ENCODE data around the gene ANO9.

Gene ANO9

GRCh38 chr11:382081-382629 is 59.7 kb downstream of the ANO9 start:
- H3K4me3 ChIP-seq (ENCODE audit: low read length), result no peak overlapping the region
- no peak for TF ChIP-seq ZNF274 (IDR thresholded peaks at IDR 0.05; ENCODE audit: low read depth, low read length)

- no peak for TF ChIP-seq ZNF274 (IDR thresholded peaks at IDR 0.05; ENCODE audit: low read depth, low read length)
- H3K4me3 ChIP-seq (ENCODE audit: low read length), result no peak overlapping the region
Observed at GRCh38 chr11:381501-382072, 60.2 kb downstream of the ANO9 start.

DNA sequence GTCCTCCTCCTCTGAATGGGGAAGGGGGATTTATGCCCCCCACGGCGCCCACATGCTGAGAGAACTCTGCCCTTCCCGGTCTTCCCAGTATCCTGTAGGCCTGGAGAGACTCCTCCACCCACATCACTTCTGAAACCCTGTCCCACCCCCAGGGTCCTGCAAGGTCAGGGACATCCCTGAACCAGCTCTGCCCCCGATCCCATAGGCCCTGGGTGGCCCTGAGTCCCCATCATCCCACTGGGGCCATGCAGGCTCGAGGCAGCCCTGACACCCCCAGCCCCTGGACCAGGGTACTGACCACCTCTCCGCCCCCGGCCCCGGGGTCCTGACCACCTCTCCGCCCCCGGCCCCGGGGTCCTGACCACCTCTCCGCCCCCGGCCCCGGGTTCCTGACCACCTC is 60.8 kb downstream of the ANO9 start:
- no peak for TF ChIP-seq ZNF274 (IDR thresholded peaks at IDR 0.05; ENCODE audit: low read depth, low read length)

DNA sequence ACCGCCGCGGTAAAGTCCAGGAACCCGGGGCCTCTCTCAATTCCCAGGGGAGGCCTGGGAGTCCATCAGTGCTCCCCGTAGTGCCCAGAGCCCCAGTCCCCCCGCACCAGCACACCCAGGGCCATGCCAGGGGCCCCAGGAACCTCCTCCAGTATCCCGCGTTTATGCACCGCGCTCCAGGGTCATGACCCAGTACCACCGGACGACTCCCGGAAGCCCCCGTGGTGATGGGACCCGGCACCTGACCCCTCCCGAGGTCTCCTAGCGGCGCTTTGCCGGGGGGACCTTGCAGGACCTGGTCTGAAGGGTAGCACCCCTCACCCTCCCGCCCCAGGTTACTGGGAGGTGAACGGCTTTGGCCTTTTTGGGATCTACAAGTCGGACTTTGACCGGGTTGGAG is 61.3 kb downstream of the ANO9 start:
- no peak overlapping the region for H3K4me3 ChIP-seq (ENCODE audit: low read length)
- TF ChIP-seq ZNF274 (IDR thresholded peaks at IDR 0.05; ENCODE audit: low read depth, low read length), result no peak

More for the DNA sequence above, 60.8 kb downstream of the ANO9 start:
- H3K4me3 ChIP-seq (ENCODE audit: low read length), result no peak overlapping the region

DNA sequence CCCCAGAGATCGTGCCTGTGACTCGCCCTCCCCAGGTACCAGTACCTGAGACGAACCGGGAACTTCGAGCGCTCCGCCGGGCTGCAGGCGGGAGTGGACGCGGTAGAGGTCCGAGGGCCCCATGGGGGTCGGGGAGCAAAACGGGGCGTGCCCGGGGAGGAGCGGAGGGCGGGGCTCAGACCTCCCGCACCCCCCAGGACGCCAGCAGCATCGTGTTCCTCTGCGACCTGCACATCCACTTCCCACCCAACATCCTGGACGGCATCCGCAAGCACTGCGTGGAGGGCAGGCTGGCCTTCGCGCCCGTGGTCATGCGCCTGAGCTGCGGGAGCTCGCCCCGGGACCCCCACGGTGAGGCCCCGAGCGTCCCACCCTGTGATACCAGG is 61.7 kb downstream of the ANO9 start:
- TF ChIP-seq ZNF274 (IDR thresholded peaks at IDR 0.05; ENCODE audit: low read depth, low read length), result no peak

DNA sequence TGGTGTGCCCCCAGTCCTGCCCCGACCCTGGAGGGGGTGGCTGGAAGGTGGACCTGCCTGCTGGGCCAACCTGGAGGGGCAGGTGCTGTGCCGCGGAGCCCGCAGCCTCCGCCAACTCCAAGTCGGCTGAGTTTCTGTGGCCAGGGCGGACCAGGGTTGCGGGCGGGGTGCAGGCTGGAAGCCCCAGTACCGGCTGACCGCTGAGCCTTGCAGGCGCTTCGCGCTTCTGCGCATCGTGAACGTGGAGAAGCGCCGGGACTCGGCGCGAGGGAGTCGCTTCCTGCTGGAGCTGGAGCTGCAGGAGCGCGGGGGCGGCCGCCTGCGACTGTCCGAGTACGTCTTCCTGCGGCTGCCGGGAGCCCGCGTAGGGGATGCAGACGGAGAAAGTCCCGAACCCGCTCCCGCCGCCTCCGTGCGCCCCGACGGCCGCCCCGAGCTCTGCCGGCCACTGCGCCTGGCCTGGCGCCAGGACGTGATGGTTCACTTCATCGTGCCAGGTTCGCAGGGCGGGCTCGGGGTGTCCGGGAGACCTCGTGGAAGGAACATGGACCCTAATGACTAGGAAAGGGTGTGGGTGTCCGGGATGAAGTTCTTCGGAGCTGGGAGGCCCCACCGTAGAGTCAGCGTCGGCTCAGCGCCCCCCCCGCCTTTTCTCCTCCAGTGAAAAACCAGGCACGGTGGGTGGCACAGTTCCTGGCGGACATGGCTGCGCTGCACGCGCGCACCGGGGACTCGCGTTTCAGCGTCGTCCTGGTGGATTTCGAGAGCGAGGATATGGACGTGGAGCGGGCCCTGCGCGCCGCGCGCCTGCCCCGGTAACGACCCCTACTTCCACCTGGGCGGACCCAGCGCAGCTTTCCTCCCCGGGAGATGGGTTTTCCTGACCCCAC is 62.4 kb downstream of the ANO9 start:
- no peak for TF ChIP-seq ZNF274 (IDR thresholded peaks at IDR 0.05; ENCODE audit: low read depth, low read length)
- no peak overlapping the region for H3K4me3 ChIP-seq (ENCODE audit: low read length)

More for the DNA sequence above, 61.7 kb downstream of the ANO9 start:
- no peak overlapping the region for H3K4me3 ChIP-seq (ENCODE audit: low read length)

GRCh38 chr11:377883-378500 is 63.8 kb downstream of the ANO9 start:
- no peak overlapping the region for H3K4me3 ChIP-seq (ENCODE audit: low read length)
- no peak for TF ChIP-seq ZNF274 (IDR thresholded peaks at IDR 0.05; ENCODE audit: low read depth, low read length)

GRCh38 chr11:377174-377865 is 64.5 kb downstream of the ANO9 start:
- TF ChIP-seq ZNF274 (IDR thresholded peaks at IDR 0.05; ENCODE audit: low read depth, low read length), result no peak
- H3K4me3 ChIP-seq (ENCODE audit: low read length), result no peak overlapping the region

DNA sequence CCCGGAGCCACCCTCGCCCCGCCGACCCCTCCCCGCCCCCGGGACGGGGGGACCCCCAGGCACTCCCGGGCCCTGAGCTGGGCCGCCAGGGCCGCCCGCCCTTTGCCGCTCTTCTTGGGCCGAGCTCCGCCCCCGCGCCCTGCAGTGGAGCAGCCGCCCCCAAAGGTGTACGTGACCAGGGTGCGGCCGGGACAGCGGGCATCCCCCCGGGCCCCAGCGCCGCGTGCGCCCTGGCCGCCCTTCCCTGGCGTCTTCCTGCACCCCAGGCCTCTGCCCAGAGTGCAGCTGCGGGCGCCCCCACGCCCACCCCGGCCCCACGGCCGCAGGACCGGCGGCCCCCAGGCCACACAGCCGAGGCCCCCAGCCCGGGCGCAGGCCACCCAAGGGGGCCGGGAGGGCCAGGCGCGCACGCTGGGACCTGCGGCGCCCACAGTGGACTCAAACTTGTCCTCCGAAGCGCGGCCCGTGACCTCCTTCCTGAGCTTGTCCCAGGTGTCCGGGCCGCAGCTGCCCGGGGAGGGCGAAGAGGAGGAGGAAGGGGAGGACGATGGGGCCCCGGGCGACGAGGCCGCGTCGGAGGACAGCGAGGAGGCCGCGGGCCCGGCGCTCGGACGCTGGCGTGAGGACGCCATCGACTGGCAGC is 65.2 kb downstream of the ANO9 start:
- no peak for TF ChIP-seq ZNF274 (IDR thresholded peaks at IDR 0.05; ENCODE audit: low read depth, low read length)
- no peak overlapping the region for H3K4me3 ChIP-seq (ENCODE audit: low read length)

- TF ChIP-seq ZNF274 (IDR thresholded peaks at IDR 0.05; ENCODE audit: low read depth, low read length), result no peak
- H3K4me3 ChIP-seq (ENCODE audit: low read length), result no peak overlapping the region
Observed at GRCh38 chr11:375065-376025, 66.5 kb downstream of the ANO9 start.

GRCh38 chr11:373716-374551 is 67.9 kb downstream of the ANO9 start:
- no peak for TF ChIP-seq ZNF274 (IDR thresholded peaks at IDR 0.05; ENCODE audit: low read depth, low read length)
- no peak overlapping the region for H3K4me3 ChIP-seq (ENCODE audit: low read length)

Data from GM08714 (cell line).